ENCODE measurements around the gene ADGRA1.

- TF ChIP-seq CTCF (IDR thresholded peaks at IDR 0.05) (no peak), POLR2AphosphoS5 (IDR thresholded peaks at IDR 0.05) (no peak), POLR2A (IDR thresholded peaks at IDR 0.05) (no peak)
These were observed 92.7 kb downstream of the ADGRA1 start for GRCh38 chr10:133180192-133180964.

Measured in prostate gland (tissue), 2 donors.